RPMI7951 (cell line): ENCODE results near the gene ACTN4. TPM values are rescaled to one million over a fixed set of nuclear protein-coding genes. Genes with fewer than 3 reads are reported as not detected.
"Not testable (repeated sequence)": the region's sequence is repeated elsewhere in the genome, so short reads cannot be mapped to it uniquely, and the experiment has no call there.

ENCODE experiments used
- DNase-seq: peaks from one replicate; pipeline ENCODE4 v3.0.0-alpha.2; 2012; ENCODE audit warnings: low read depth
- total RNA-seq: library from RNA; depleted of rRNA; stranded (reverse); fragments of >200 nt; shearing (Covaris generic); gene quantifications from 2 replicates; pipeline ENCODE4 v1.2.3, GENCODE V29; 2014

Gene ACTN4
- total RNA-seq, 1 experiment from 2014 or later: 306 TPM

DNA sequence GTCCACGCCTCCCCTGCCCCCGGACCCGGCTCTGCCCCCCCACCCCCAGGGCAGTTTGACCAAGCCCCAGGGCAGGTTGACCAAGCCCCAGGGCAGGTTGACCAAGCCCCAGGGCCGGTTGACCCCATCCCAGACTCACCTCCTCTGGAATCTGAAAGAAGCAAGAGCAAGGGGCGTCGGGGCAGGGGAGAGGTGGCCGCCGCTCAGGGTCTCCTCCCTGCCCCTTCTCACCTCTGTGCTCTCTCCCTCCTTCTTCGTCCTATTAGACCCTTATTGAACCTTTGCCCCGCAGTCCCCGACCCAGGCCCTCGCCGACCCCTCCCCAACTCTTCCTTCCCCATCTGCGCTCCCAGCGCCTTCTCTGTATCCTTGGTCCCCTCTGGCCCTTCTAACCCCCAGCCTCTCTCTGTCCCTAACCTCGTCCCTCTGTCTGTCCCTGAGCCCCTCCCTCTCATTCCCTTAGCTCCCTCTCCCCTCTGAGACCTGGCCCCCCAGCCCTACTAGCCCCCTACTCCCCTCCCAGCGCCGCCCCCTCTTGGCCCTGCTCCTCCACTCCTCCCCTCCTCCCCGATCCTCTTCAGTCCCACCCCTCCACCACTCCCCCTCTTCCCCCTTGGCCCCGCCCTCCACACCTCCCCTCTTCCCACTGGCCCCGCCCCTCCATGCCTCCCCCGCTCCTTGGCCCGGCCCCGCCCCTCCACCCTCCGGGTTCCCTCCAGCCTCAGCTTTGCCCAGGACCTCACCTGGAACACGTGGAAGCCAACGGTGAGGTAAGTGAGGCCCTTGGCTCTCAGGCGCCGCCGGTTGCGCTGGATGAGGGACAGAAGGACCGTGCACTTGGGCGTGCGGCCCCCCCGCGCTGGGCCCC is 89.2 kb downstream of the ACTN4 start:
- DNase-seq: peak; percentile 34

DNA sequence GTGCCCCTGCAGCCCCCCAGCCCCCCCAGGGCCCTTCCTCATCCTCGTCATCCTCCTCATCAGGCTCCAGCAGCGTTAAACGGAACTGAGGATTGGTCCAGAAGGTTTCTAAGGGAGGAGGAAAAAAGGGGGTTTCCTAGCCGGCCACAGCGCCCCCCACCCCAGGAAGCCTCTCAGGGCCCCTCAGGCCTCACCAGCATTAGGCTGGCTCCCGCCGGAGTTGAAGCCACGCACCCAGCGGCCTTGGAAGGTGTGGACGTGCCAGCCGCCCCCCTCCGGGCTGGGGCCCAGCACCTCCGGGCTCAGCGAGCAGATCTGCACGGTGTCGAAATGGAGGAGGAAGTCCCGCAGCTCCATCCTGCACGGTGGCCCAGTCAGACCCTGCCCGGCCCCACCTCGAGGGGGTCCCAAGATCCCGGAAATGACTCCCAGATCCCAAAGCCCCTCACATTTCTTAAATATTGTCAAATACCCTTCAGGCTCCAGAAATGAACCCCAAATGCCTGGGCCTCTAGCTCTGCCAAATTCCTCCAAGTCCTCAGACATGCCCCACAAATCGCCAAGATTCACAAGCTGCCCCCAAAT is 89.9 kb downstream of the ACTN4 start:
- no peak for DNase-seq

DNA sequence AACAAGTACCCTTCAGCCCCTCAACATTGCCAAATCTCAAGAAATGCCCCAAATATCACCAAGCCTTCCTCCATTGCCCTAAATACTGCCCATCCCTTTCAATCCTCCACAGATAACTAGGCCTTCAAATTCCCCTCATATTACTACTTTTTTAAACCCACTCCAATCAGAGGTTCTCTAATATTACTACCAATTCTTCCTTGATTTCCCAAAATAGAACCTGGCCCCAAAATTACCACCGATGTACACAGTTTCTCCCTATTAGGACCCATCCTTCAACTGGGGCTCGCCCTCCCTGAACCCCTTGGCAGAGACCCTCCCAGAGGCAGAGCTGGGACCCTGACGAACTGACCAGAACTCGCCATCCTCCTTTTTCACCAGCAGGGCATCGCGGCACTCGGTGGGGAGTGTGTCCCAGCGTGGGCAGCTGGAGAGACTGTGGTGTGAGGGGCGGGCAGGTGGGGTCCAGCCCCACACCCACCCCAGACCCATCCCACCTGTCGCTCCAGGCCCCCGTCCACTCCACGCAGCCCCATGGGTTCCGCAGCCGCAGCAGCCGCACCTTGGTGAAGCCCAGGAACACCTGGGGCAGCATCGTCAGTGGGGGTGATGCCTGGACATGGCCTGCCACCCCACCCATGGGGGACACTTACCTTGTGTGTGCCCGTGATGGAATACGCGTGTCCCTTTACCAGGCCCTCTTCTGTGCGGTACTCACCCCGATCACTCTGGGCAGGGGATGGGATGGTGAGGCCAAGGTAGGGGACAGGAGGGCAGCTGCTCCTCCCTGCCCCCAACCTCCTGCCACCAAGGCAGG is 90.7 kb downstream of the ACTN4 start:
- DNase-seq: no peak

DNA sequence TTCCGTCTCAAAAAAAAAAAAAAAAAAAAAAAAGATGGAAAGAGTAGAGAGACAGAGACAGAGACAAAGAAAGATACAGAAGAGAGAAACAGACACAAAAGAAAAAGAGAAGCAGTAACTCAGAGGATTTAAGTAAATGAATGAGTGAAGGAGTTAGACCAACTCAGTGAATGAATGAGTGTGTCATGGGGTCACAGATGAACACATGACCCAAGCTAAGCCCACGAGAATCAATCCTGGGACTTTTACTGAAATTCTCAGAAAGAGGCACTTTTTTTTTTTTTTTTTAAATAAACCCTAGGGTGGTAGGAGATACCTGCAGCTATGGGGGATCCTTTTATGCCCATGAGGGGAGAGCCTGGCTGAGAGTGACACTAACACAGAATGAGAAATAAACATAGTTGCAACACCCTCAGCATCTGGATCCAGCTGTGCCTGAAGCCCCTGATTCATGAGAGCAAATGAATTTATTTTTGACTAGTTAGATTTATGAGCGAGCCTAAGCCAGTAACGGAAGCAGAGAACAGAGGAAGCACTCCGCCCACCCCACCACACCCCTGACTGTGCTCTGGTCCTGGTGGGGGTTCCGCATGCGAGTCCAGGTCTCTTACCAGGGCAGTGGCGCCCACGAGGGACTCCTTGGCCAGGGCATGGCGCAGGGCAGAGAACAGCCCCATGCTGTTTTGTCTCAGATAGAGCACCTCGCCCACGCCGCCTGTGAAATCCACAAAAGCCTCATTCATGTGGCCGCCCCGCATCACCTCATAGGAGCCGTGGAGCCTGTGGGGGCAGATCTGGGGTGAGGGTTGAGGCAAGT is 92.2 kb downstream of the ACTN4 start:
- no peak for DNase-seq

DNA sequence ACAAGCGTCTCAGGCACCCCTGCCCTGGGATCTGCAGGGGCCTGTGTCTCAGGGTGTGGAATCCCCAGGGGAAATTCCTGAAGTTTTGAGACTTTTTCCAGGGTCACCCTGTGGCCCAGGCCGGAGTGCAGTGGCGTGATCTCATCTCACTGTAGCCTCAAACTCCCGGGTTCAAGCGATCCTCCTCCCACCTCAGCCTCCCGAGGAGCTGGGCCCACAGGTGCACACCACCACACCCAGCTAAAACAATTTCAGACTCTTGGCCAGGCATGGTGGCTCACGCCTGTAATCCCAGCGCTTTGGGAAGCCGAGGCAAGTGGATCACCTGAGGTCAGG is 92.8 kb downstream of the ACTN4 start:
- DNase-seq: no peak

DNA sequence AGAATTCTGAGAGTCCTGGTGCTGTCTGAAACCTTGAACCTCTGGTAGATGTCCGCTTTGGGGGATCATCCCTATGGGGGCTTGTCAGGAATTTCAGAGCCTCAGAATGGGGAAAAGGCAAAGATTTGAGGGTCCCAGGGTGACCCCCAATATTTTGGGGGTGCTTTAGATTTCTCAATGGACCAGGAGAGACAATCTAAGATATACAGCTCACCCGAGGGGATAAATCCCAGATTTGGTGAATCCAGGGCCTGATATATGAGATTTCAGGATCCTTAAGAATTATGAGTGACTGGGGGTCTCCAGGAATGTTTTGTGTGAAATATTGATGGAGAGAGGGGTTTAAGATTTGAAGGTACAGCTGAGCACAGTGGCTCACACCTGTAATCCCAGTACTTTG is 93.5 kb downstream of the ACTN4 start:
- no peak for DNase-seq

DNA sequence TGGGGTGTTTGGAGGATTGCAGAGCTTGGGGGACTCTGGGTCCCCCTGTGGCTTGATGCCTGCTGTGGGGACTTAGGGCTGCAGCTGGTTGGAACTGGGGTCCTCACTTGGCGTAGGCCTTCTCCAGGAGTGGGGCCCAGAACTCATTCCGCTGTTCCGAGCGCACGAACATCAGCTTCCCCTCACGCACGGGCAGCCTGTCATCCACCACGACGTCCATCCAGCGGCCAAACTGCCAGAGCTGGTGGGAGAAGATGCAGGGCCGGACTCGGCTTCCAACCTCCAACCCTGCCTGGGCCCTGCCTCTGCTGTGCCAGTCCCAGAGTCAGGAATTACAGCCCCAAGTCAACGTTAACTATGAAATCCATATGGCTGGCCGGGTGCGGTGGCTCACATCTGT is 94.2 kb downstream of the ACTN4 start:
- no peak for DNase-seq

DNA sequence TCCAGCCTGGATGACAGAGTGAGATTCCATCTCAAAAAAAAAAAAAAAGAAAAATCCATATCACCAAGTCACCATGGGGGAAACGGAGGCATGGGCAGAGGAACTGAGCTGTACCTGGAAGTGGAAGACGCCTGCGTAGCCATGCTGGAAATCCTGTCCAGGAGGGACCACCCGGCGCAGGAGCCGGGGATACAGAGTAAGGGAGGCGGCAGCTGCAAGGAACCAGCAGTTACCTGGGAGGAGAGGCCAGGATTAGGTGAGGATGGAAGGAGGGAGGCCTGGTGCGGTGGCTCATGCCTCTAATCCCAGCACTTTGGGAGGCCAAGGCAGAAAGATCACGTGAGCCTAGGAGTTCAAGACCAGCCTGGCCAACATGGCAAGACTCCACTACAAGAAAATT is 94.8 kb downstream of the ACTN4 start:
- DNase-seq: no peak

DNA sequence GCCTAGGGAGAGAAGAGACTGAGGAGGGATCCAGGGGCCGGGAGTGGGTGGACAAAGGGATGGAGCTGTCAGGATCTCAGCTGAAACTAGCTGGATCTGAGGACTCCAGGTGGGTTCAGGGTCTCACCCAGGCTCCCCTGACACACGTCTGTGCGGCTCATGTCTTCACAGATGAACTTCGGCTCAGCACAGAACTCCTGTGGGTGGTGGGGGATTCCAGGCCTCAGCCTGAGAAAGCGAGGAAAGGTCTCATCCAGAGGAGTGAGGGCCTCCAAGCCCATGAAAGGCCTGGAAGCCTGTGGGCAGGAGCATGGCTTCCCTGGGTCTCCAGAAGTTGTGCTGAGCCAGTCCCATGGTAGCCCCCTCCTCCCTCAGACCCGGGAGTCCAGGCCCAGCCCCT is 95.5 kb downstream of the ACTN4 start:
- DNase-seq: no peak

DNA sequence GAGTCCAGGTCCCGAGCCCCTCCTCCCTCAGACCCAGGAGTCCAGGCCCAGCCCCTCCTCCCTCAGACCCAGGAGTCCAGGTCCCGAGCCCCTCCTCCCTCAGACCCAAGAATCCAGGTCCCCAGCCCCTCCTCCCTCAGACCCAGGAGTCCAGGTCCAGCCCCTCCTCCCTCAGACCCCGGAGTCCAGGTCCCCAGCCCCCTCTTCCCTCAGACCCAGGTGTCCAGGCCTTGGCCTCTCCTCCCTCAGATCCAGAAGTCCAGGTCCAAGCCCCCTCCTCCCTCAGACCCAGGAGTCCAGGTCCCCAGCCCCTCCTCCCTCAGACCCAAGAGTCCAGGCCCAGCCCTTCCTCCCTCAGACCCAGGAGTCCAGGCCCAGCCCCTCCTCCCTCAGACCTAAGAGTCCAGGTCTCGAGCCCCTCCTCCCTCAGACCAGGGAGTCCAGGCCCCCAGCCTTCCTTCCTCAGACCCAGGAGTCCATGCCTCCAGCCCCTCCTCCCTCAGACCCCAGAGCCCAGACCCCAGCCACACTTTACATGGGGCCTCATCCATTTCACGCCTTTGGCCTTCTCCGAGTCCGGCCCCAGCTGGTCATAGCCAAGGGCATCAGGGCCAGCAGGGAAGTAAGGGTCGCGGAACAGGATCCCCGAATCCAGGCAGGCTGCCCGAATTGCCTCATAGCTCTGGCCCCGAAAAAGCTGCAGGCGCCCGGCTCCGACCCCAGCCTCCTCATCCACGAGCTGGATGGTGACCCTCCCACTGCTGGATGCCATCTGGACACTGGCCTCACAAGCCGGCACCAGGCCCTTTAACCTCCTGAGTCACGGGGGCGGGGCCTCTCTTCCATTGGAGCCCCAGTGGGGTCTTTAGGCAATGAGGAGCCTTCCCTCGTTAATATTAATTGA is 96.2 kb downstream of the ACTN4 start:
- DNase-seq: no peak

DNA sequence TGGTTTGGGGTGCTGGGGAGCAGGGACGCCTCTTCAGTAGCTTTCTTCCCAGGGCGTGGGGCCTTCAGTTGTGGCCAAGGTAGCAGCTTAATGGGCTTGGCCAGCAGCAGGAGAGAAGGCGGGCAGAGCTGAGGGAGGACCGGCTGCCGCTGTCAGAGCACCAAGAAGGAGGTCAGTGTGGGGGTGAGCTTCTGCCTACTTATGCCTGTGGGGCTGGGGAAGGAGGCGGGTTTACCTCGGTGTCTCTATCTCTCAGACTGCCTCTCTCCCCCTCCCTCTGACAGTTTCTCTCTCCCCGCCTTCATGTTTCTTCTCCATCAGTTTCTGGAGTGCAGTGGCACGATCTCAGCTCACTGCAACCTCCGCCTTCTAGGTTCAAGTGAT is 96.8 kb downstream of the ACTN4 start, which contains the start of gene CAPN12:
Gene CAPN12 (minus strand): TSS at position 177 of the 384 bp plus-strand sequence. CDS start 309 bp downstream, outside the sequence.
- DNase-seq: no peak

DNA sequence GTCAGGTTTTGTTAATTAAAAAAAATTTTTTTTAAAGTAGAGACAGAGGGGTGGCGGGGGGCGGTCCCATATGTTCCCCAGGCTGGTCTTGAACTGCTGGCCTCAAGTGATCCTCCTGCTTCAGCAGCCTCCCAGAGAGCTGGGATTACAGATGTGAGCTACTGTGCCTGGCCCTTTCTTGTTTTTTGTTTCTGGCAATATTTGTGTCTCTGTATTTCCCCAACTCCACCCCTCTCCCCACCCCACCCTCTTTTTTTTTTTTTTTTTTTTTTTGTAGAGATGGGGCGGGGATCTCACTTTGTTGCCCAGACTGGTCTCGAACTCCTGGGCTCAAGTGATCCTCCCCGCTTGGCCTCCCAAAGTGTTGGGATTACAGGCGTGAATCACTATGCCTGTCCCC is 97.4 kb downstream of the ACTN4 start:
- DNase-seq: no peak

DNA sequence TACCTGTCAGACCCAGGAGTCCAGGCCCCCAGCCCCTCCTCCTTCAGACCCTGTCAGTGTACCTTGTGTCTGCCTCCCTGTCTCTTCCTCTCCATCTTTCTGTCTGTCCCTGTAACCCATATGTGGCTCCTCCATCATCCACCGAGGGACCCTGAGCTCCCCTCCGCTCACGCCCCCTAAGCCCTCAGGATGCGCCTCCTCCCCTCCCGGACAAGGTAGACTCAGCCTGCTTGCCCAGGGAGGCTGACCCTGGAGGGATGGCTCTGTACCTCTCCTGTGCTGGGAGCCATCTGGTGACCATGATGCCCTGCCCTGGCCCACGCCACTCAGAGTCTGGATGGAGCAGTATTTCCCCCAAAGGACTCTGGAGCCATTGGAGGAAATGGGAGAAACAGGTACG is 97.9 kb downstream of the ACTN4 start:
- no peak for DNase-seq

DNA sequence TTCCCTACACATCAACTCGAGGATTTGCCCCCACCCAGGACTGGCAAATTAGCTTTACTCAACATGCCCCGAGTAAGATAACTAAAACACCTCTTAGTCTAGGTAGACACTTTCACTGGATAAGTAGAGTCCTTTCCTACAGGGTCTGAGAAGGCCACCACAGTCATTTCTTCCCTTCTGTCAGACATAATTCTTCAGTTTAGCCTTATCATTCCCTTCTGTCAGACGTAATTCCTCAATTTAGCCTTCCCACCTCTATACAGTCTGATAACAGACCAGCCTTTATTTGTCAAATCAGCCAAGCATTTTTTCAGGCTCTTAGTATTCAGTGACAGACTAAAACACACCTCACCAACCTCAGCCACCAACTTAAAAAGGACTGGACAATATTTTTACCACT is 106.3 kb downstream of the ACTN4 start:
- DNase-seq: not testable (repeated sequence)

DNA sequence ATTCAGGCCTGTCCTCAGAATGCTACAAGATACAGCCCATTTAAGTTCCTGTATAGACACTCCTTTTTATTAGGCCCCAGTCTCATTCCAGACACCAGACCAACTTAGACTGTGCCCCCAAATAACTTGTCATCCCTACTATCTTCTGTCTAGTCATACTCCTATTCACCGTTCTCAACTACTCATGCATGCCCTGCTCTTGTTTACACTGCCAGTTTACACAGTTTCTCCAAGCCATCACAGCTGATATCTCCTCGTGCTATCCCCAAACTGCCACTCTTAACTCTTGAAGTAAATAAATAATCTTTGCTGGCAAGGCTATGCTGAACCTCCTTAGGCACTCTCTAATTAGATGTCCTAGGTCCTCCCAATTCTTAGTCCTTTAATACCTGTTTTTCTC is 106.7 kb downstream of the ACTN4 start:
- DNase-seq: not testable (repeated sequence)

DNA sequence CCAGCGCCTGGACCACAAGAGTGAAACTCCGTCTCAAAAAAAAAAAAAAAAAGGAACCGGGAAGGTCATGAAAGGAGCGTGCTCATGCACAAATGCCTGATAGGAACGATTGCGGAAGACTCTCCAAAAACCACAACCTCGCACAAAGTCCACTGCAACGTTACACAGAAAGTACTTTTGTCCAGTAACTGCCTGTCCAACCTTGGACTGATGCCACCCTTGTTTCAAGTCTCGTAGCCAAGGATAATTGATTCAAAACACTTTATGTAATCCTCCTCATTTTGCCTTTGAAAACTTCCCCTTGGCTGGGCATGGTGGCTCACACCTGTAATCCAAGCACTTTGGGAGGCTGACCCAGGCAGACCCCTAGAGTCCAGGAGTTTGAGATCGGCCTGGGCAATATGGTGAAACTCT is 112.1 kb downstream of the ACTN4 start:
- DNase-seq: peak; percentile 80

DNA sequence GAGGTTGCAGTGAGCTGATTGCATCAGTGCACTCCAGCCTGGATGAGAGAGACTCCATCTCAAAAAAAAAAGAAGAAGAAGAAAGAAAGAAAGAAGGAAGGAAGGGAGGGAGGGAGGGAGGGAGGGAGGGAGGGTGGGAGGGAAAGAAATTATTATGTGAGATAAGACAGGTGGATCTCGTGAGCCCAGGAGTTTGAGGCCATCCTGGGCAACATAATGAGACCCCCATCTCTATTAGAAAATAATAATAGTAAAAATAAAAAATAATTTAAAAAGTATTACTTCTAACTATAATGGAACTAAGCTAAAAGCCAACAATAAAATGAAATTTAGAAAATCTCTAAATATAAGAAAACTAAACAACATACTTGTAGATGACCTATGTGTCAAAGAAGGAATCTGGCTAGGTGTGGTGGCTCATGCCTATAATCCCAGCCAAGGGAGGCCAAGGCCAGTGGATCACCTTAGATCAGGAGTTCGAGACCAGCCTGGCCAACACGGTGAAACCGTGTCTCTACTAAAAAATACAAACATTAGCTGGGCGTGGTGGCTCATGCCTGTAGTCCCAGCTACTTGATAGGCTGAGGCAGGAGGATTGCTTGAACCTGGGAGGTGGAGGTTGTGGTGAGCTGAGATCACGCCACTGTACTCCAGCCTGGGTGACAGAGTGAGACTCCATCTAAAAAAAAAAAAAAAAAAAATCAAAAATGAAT is 113.5 kb downstream of the ACTN4 start:
- not testable (repeated sequence) for DNase-seq

DNA sequence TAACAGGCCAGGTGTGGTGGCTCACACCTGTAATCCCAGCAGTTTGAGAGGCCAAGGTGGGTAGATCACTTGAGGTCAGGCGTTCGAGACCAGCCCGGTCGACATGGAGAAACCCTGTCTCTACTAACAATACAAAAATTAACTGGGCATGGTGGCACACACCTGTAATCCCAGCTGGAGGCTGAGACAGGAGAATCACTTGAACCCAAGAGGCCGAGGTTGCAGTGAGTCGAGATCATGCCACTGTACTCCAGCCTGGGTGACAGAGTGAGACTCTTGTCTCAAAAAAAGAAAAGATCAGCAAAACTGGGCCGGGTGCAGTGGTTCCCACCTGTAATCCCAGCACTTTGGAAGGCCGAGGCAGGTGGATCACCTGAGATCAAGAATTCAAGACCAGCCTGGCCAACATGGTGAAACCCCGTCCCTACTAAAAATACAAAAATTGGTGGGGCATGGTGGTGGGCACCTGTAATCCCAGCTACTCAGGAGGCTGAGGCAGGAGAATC is 114.5 kb downstream of the ACTN4 start:
- not testable (repeated sequence) for DNase-seq

DNA sequence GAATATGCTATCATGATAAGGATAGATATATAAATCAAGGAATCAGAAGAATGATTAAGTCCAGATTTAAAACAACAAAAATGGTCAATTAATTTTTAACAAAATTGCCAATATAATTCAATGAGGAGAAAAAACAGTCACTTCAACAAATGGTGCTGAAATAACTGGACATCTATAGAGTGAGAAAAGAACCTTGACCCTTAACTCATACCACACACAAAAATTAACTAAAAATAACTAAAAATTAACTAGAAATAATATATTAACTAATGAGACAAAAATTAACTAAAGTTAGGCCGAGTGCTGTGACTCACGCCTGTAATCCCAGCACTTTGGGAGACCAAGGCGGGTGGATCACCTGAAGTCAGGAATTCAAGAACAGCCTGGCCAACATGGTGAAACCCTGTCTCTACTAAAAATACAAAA is 116.4 kb downstream of the ACTN4 start:
- DNase-seq: no peak

DNA sequence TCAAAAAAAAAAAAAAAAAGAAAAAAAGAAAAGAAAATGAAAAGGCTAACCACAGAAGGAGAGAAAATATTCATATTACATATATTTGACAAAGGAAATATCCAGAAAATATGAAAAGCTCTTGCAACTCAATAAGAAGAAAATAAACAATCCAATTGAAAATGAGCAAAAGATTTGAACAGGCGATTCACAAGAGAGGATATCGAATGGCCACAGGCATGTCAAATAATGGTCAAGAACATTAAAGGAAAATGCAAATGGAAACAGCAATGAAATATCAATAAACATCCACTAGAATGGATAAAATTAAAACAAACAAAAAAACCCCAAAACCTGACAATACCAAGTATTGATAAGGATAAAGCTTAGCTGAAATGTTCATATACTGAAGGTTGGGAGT is 117.8 kb downstream of the ACTN4 start:
- no peak for DNase-seq
